H1 (cell line): ENCODE data around the gene ANO6. TPM values are rescaled to one million over a fixed set of nuclear protein-coding genes. Genes with fewer than 3 reads are reported as not detected.

Experiments used
- ASH2L ChIP-seq: fragments of 200-600, 300-600 bp; sonication (generic); IDR thresholded peaks from one replicate; pipeline ENCODE4 v1.7.1; 2017; ENCODE audit warnings: low read length
- EZH2 ChIP-seq: fragments of 200-600 bp; sonication (generic); IDR thresholded peaks from 2 replicates; pipeline ENCODE4 v1.7.1; 2012; ENCODE audit warnings: low read depth, mild to moderate bottlenecking, moderate library complexity, low read length, inconsistent platforms; ENCODE audit not compliant: severe bottlenecking
- FOSL1 ChIP-seq: IDR thresholded peaks from 2 replicates; pipeline ENCODE4 v1.6.1; 2011; ENCODE audit warnings: mild to moderate bottlenecking, low read depth, low read length, moderate library complexity; ENCODE audit not compliant: insufficient read depth
- SAP30 ChIP-seq: fragments of 300-600 bp; sonication (generic); IDR thresholded peaks from 2 replicates; pipeline ENCODE4 v1.7.1; 2012; ENCODE audit warnings: low read length, moderate library complexity, mild to moderate bottlenecking, inconsistent platforms; ENCODE audit not compliant: insufficient read depth, insufficient replicate concordance
- SP1 ChIP-seq: IDR thresholded peaks from 2 replicates; pipeline ENCODE4 v1.6.1; 2011; ENCODE audit warnings: low read depth, low read length
- polyA plus RNA-seq, 7 experiments: library from polyadenylated mRNA; depleted of rRNA in 3 of 7; stranded (reverse) in 5 of 7; unstranded in 2 of 7; fragments of >200 nt in 5 of 7; fragments of 200-250 nt in 2 of 7; gene quantifications; 1 replicate in 5 of 7; 2 replicates in 1 of 7; 4 replicates in 1 of 7; pipeline versions ENCODE4 v1.2.1 to v1.2.3, GENCODE V29; 2011 to 2013; ENCODE audit warnings: missing spikeins in 2 of 7, mixed read lengths in 2 of 7
- total RNA-seq: library from RNA; stranded (reverse); fragmentation: NEBNext Ultra II Directional; extraction: Animal tissue kit (Norgen Biotek cat#: 25700); gene quantifications from 2 replicates; pipeline ENCODE4 v1.2.1, GENCODE V29; 2021
- TF ChIP-seq, protein P1 (sequence below): IDR thresholded peaks from 2 replicates; pipeline ENCODE4 v1.6.1; 2012; ENCODE audit warnings: low read length, inconsistent platforms
- TF ChIP-seq, protein P2 (sequence below): IDR thresholded peaks from 2 replicates; pipeline ENCODE4 v1.6.1; 2012; ENCODE audit warnings: inconsistent platforms

Gene ANO6
- total and polyA plus RNA-seq, 2 of the 8 experiments (the other 6 are each of a cell fraction or from before 2014, with no cell fraction given): 15.1 to 39.7 TPM

DNA sequence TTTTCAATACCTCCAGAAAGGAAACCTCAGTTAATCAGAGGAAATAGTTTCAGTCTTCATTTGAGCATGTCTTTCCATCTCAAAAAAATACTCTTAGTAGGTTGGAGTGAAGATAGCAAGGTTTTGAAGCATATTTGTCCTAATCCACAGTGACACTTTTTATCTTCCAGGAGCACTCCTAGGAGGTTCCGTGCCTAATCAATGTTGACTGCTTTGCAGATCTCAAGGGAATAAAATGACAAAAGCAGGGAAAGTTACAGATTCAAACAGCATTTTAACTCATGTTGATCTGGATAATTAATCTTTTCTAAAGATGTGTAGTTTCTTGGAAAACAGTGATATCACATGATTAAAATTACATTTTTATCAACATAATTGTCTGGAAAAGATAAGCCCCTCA lies 213.9 kb downstream of the ANO6 start (continued):
- TF ChIP-seq, protein P1, sequence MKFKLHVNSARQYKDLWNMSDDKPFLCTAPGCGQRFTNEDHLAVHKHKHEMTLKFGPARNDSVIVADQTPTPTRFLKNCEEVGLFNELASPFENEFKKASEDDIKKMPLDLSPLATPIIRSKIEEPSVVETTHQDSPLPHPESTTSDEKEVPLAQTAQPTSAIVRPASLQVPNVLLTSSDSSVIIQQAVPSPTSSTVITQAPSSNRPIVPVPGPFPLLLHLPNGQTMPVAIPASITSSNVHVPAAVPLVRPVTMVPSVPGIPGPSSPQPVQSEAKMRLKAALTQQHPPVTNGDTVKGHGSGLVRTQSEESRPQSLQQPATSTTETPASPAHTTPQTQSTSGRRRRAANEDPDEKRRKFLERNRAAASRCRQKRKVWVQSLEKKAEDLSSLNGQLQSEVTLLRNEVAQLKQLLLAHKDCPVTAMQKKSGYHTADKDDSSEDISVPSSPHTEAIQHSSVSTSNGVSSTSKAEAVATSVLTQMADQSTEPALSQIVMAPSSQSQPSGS: no peak
- TF ChIP-seq ASH2L: no peak
- TF ChIP-seq EZH2: no peak
- TF ChIP-seq, protein P2, sequence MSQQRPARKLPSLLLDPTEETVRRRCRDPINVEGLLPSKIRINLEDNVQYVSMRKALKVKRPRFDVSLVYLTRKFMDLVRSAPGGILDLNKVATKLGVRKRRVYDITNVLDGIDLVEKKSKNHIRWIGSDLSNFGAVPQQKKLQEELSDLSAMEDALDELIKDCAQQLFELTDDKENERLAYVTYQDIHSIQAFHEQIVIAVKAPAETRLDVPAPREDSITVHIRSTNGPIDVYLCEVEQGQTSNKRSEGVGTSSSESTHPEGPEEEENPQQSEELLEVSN: no peak
- no peak for TF ChIP-seq SAP30
- TF ChIP-seq SP1: no peak
- no peak for TF ChIP-seq FOSL1
